Activated CD4-positive, alpha-beta memory T cell treated with anti-CD3 and anti-CD28 coated beads for 36 hours (primary cell): ENCODE results near the gene OPA1. TPM values are rescaled to one million over a fixed set of nuclear protein-coding genes. Genes with fewer than 3 reads are reported as not detected.

Experiments
- total RNA-seq, 2 experiments: library from RNA; stranded (reverse); gene quantifications; one replicate each; pipeline ENCODE4 v1.2.3, GENCODE V29; 2021

OPA1 gene
- total RNA-seq, 2 experiments from 2014 or later = 92.6 to 92.7 TPM

Other genes starting within 250 kb of the OPA1 start
- gene ATP13A5, start 214.5 kb upstream of the OPA1 start, total RNA-seq = not detected
- gene ATP13A4, start 38.3 kb upstream of the OPA1 start, total RNA-seq = 1 to 10 TPM; 2.7 to 3.2 TPM